ENCODE results near the gene GADD45GIP1. TPM values are rescaled to one million over a fixed set of nuclear protein-coding genes. Genes with fewer than 3 reads are reported as not detected.

GADD45GIP1 gene
- total RNA-seq, 1 experiment from 2014 or later = 29.1 TPM

- Histone ChIP-seq H3K27ac (no peak overlapping the region), H4K20me1 (ENCODE audit: insufficient read depth) (no peaks in the 10 kb centered on the region), H3K4me2 (no peak overlapping the region), H3K79me2 (ENCODE audit: low read depth) (no peaks in the 10 kb centered on the region), H3K4me3 (no peak overlapping the region), H3K27me3 (ENCODE audit: insufficient read depth, low read depth) (peaks cover 27% of the 10 kb centered on the region), H3K9me2 (ENCODE audit: insufficient read depth) (no peaks in the 10 kb centered on the region), H3F3A (ENCODE audit: insufficient read depth, low read depth) (peaks cover 25% of the 10 kb centered on the region; the same call in 1 of the 2 replicates), H2AFZ (no peak overlapping the region), H3K36me3 (ENCODE audit: low read depth) (no peaks in the 10 kb centered on the region), H3K4me1 (replicated peaks; ENCODE audit: insufficient read depth) (peaks cover 5% of the 10 kb centered on the region; the same call in 1 of the 2 replicates), H3K9me3 (ENCODE audit: insufficient read depth, low read depth) (no peaks in the 10 kb centered on the region)
- ChIA-PET POLR2A (ENCODE audit: unreplicated experiment) (interaction anchor here (0.7 kb wide), 1 partner anchor 284 kb away, joined by 4 read pairs; no protein-coding TSS in a partner anchor), CTCF (no interaction called here)
- no TSS peak for BruUV-seq (replicated peaks)
- intact Hi-C loops (cut with micrococcal nuclease; ENCODE audit: unreplicated experiment) = no loop called here
- no peak for DNase-seq
- TF ChIP-seq, protein P1, sequence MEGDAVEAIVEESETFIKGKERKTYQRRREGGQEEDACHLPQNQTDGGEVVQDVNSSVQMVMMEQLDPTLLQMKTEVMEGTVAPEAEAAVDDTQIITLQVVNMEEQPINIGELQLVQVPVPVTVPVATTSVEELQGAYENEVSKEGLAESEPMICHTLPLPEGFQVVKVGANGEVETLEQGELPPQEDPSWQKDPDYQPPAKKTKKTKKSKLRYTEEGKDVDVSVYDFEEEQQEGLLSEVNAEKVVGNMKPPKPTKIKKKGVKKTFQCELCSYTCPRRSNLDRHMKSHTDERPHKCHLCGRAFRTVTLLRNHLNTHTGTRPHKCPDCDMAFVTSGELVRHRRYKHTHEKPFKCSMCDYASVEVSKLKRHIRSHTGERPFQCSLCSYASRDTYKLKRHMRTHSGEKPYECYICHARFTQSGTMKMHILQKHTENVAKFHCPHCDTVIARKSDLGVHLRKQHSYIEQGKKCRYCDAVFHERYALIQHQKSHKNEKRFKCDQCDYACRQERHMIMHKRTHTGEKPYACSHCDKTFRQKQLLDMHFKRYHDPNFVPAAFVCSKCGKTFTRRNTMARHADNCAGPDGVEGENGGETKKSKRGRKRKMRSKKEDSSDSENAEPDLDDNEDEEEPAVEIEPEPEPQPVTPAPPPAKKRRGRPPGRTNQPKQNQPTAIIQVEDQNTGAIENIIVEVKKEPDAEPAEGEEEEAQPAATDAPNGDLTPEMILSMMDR (conservative IDR thresholded peaks at IDR 0.05) = no peak
- TF ChIP-seq EZH2 (IDR thresholded peaks at IDR 0.05; ENCODE audit: low read depth) = no peak
Observed at GRCh38 chr19:12997179-12997966, 40.4 kb upstream of the GADD45GIP1 start.

GRCh38 chr19:12996406-12997094 lies 39.5 kb upstream of the GADD45GIP1 start:
- no peaks in the 10 kb centered on the region for H3K9me2 ChIP-seq (ENCODE audit: insufficient read depth)
- intact Hi-C loops (cut with micrococcal nuclease; ENCODE audit: unreplicated experiment) = no loop called here
- DNase-seq = peak in 1 of 2 experiments; percentile 37
- peaks cover 27% of the 10 kb centered on the region; the same call in 1 of the 2 replicates for H3F3A ChIP-seq (ENCODE audit: insufficient read depth, low read depth)
- H3K9me3 ChIP-seq (ENCODE audit: insufficient read depth, low read depth) = no peaks in the 10 kb centered on the region
- H2AFZ ChIP-seq = no peak overlapping the region
- BruUV-seq (replicated peaks) = no TSS peak
- H3K79me2 ChIP-seq (ENCODE audit: low read depth) = no peaks in the 10 kb centered on the region
- no peak overlapping the region for H3K27ac ChIP-seq
- H3K27me3 ChIP-seq (ENCODE audit: insufficient read depth, low read depth) = peaks cover 27% of the 10 kb centered on the region
- peaks cover 5% of the 10 kb centered on the region; the same call in 1 of the 2 replicates for H3K4me1 ChIP-seq (replicated peaks; ENCODE audit: insufficient read depth)
- no peaks in the 10 kb centered on the region for H3K36me3 ChIP-seq (ENCODE audit: low read depth)
- TF ChIP-seq, protein P1 (conservative IDR thresholded peaks at IDR 0.05) = no peak
- TF ChIP-seq EZH2 (IDR thresholded peaks at IDR 0.05; ENCODE audit: low read depth) = no peak
- peak overlapping the region; percentile 78 for H3K4me2 ChIP-seq
- ChIA-PET POLR2A (ENCODE audit: unreplicated experiment) (interaction anchor here (0.7 kb wide), 1 partner anchor 283 kb away, joined by 4 read pairs; no protein-coding TSS in a partner anchor), CTCF (no interaction called here)
- no peaks in the 10 kb centered on the region for H4K20me1 ChIP-seq (ENCODE audit: insufficient read depth)
- H3K4me3 ChIP-seq = peak overlapping the region; percentile 52; the same call in 1 of the 2 replicates

DNA sequence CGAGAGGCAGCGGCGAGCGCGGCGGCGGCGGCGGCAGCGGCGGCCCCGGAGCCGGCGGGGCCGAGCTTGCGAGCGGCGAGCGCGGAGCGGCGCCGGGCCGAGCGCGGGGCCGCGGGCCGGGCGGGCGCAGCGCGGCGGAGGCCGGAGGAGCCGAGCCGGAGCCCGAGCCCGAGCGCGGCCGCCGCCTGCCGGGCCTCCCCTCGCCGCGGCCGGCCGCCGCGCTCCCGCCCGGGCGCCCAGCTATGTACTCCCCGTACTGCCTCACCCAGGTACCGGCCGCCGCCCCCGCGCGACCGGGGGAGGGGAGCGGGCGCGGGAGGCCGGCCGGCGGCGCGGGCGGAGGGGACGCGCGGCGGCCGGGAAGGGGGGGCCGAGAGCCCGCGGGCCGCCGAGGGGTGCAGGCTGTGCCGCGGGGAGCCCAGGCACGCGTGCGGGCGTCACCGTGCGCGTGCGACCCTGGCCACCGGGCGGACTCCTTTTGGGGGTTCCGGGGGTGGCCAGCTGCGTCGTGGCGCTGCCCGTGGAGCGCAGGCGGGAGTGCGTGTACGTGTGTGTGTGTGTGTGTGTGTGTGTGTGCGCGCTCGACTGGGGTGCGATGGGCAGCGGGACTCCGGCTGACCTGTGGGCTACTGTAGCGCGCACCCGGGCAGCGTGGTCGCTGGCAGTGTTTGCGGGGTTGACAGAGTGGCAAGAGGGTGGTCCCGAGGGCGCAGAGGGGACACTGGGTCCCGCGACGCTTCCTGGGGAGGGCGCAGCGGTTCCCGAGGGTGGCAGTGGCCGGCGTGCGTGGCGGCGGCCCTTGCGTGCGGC lies 38.8 kb upstream of the GADD45GIP1 start:
- TF ChIP-seq EZH2 (IDR thresholded peaks at IDR 0.05; ENCODE audit: low read depth) = no peak
- TF ChIP-seq, protein P1 (conservative IDR thresholded peaks at IDR 0.05) = no peak
- no peaks in the 10 kb centered on the region for H3K36me3 ChIP-seq (ENCODE audit: low read depth)
- POLR2A ChIA-PET (ENCODE audit: unreplicated experiment) = interaction anchor here (0.6 kb wide), 1 partner anchor 18 kb away, joined by 3 read pairs; no protein-coding TSS in a partner anchor
- no peak overlapping the region for H3K27ac ChIP-seq
- H3K4me1 ChIP-seq (replicated peaks; ENCODE audit: insufficient read depth) = peaks cover 5% of the 10 kb centered on the region; the same call in 1 of the 2 replicates
- intact Hi-C loops (cut with micrococcal nuclease; ENCODE audit: unreplicated experiment) = no loop called here
- peaks cover 27% of the 10 kb centered on the region for H3K27me3 ChIP-seq (ENCODE audit: insufficient read depth, low read depth)
- H3K4me2 ChIP-seq = peak overlapping the region; percentile 78
- no TSS peak for BruUV-seq (replicated peaks)
- no peaks in the 10 kb centered on the region for H4K20me1 ChIP-seq (ENCODE audit: insufficient read depth)
- H2AFZ ChIP-seq = no peak overlapping the region
- CTCF ChIA-PET = no interaction called here
- H3F3A ChIP-seq (ENCODE audit: insufficient read depth, low read depth) = peaks cover 27% of the 10 kb centered on the region; the same call in 1 of the 2 replicates
- no peaks in the 10 kb centered on the region for H3K9me3 ChIP-seq (ENCODE audit: insufficient read depth, low read depth)
- H3K9me2 ChIP-seq (ENCODE audit: insufficient read depth) = no peaks in the 10 kb centered on the region
- peak in 1 of 2 experiments; percentile 31 for DNase-seq
- H3K4me3 ChIP-seq = peak overlapping the region; percentile 52; the same call in 1 of the 2 replicates
- no peaks in the 10 kb centered on the region for H3K79me2 ChIP-seq (ENCODE audit: low read depth)

All from PC-9 (cell line).